ENCODE measurements around the gene MRFAP1L1.
A peak's percentile ranks its signal among the peaks of the same experiment; 100 is the strongest.

The MRFAP1L1 gene

GRCh38 chr4:6732441-6733357, 23.0 kb upstream of the MRFAP1L1 start:
- no peak overlapping the region for H3K27ac ChIP-seq
- TF ChIP-seq, protein P1, sequence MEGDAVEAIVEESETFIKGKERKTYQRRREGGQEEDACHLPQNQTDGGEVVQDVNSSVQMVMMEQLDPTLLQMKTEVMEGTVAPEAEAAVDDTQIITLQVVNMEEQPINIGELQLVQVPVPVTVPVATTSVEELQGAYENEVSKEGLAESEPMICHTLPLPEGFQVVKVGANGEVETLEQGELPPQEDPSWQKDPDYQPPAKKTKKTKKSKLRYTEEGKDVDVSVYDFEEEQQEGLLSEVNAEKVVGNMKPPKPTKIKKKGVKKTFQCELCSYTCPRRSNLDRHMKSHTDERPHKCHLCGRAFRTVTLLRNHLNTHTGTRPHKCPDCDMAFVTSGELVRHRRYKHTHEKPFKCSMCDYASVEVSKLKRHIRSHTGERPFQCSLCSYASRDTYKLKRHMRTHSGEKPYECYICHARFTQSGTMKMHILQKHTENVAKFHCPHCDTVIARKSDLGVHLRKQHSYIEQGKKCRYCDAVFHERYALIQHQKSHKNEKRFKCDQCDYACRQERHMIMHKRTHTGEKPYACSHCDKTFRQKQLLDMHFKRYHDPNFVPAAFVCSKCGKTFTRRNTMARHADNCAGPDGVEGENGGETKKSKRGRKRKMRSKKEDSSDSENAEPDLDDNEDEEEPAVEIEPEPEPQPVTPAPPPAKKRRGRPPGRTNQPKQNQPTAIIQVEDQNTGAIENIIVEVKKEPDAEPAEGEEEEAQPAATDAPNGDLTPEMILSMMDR (conservative IDR thresholded peaks at IDR 0.05), result no peak

DNA sequence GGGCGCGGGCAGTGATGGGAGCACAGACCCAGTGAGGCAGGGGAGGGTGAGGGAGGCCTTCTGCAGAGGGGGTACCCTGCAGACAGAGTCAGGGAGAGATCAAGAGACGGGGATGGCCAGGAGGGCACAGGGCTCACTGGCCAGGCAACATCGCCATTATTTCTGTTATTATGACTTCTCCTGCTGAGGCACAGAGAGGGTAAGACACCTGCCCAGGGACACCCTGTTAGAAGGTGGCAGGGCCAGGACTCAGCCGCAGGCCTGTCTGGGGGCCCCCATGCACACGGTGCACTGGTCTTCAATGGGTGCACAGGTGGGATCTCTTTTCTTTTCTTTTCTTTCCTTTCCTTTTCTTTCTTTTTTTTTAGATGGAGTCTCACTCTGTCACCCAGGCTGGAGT, 22.1 kb upstream of the MRFAP1L1 start:
- TF ChIP-seq, protein P1 (conservative IDR thresholded peaks at IDR 0.05), result no peak
- no peak overlapping the region for H3K27ac ChIP-seq

GRCh38 chr4:6731318-6731675, 21.6 kb upstream of the MRFAP1L1 start:
- TF ChIP-seq, protein P1 (conservative IDR thresholded peaks at IDR 0.05), result no peak

GRCh38 chr4:6730603-6731317, 21.1 kb upstream of the MRFAP1L1 start:
- TF ChIP-seq, protein P1 (conservative IDR thresholded peaks at IDR 0.05), result no peak
- no peak overlapping the region for H3K27ac ChIP-seq

More at GRCh38 chr4:6731318-6731675, 21.6 kb upstream of the MRFAP1L1 start:
- H3K27ac ChIP-seq, result no peak overlapping the region

GRCh38 chr4:6728320-6729029, 18.8 kb upstream of the MRFAP1L1 start:
- peak overlapping the region; percentile 70 for H3K27ac ChIP-seq
- TF ChIP-seq, protein P1 (conservative IDR thresholded peaks at IDR 0.05), result no peak

- peak overlapping the region; percentile 70; the same call in 1 of the 2 replicates for H3K27ac ChIP-seq
Observed at GRCh38 chr4:6727943-6728250, 18.2 kb upstream of the MRFAP1L1 start.

More at GRCh38 chr4:6727943-6728250, 18.2 kb upstream of the MRFAP1L1 start:
- TF ChIP-seq, protein P1 (conservative IDR thresholded peaks at IDR 0.05), result no peak
